ENCODE results near the gene ECM2. TPM values are rescaled to one million over a fixed set of nuclear protein-coding genes. Genes with fewer than 3 reads are reported as not detected.

The ECM2 gene
- total RNA-seq, 2 experiments from 2014 or later, result not detected

GRCh38 chr9:92564982-92565381, 29.2 kb upstream of the ECM2 start:
- Mint-ChIP-seq H3K9me3 (peaks cover 9% of the 10 kb centered on the region), H3K27ac (no peak overlapping the region), H3K36me3 (ENCODE audit: low read depth) (peaks cover 24% of the 10 kb centered on the region), H3K4me1 (ENCODE audit: low read depth) (no peaks in the 10 kb centered on the region), H3K4me3 (no peak overlapping the region), H3K27me3 (no peaks in the 10 kb centered on the region)
- no peaks in the 10 kb centered on the region for H3K27me3 ChIP-seq (ENCODE audit: control insufficient read depth in 1 of 2, insufficient read depth in 2 of 2, low read length in 2 of 2)
- no peaks in the 10 kb centered on the region for H3K36me3 ChIP-seq (ENCODE audit: insufficient read depth, low read length)
- ATAC-seq (ENCODE audit: poor library complexity) (no peak), DNase-seq (no peak)
- peaks cover 0 to 5% of the 10 kb centered on the region in 2 experiments for H3K9me3 ChIP-seq (ENCODE audit: control insufficient read depth in 1 of 2, insufficient read depth in 1 of 2, low read length in 2 of 2)
- ChIA-PET CTCF (no interaction called here), POLR2A (no interaction called here)
- H3K4me1 ChIP-seq (ENCODE audit: insufficient read depth, low read length), result no peaks in the 10 kb centered on the region
- intact Hi-C loops (cut with DNase I, micrococcal nuclease), result no loop called here
- H3K27ac ChIP-seq (ENCODE audit: low read depth in 1 of 2, low read length in 2 of 2), result no peak overlapping the region
- H3K4me3 ChIP-seq (ENCODE audit: low read length), result no peak overlapping the region
- no peak for TF ChIP-seq CTCF (IDR thresholded peaks at IDR 0.05)

- Histone ChIP-seq H3K27me3 (ENCODE audit: control insufficient read depth in 1 of 2, insufficient read depth in 2 of 2, low read length in 2 of 2) (no peaks in the 10 kb centered on the region), H3K4me1 (ENCODE audit: insufficient read depth, low read length) (no peaks in the 10 kb centered on the region), H3K4me3 (ENCODE audit: low read length) (no peak overlapping the region), H3K36me3 (ENCODE audit: insufficient read depth, low read length) (no peaks in the 10 kb centered on the region), H3K27ac (ENCODE audit: low read depth in 1 of 2, low read length in 2 of 2) (no peak overlapping the region), H3K9me3 (ENCODE audit: control insufficient read depth in 1 of 2, insufficient read depth in 1 of 2, low read length in 2 of 2) (peaks cover 0 to 5% of the 10 kb centered on the region in 2 experiments)
- ATAC-seq (ENCODE audit: poor library complexity) (no peak), DNase-seq (no peak)
- TF ChIP-seq CTCF (IDR thresholded peaks at IDR 0.05), result no peak
- Mint-ChIP-seq H3K4me3 (no peak overlapping the region), H3K9me3 (peaks cover 9% of the 10 kb centered on the region), H3K4me1 (ENCODE audit: low read depth) (no peaks in the 10 kb centered on the region), H3K27me3 (no peaks in the 10 kb centered on the region), H3K27ac (no peak overlapping the region), H3K36me3 (ENCODE audit: low read depth) (peaks cover 24% of the 10 kb centered on the region)
- intact Hi-C loops (cut with DNase I, micrococcal nuclease), result no loop called here
- ChIA-PET CTCF (no interaction called here), POLR2A (no interaction called here)
These were observed 28.7 kb upstream of the ECM2 start for GRCh38 chr9:92564504-92564903.

GRCh38 chr9:92563116-92564100, 27.6 kb upstream of the ECM2 start:
- TF ChIP-seq CTCF (IDR thresholded peaks at IDR 0.05), result no peak
- ATAC-seq (ENCODE audit: poor library complexity), result no peak
- intact Hi-C loops (cut with DNase I, micrococcal nuclease), result no loop called here
- Histone ChIP-seq H3K4me3 (ENCODE audit: low read length) (no peak overlapping the region), H3K27me3 (ENCODE audit: control insufficient read depth in 1 of 2, insufficient read depth in 2 of 2, low read length in 2 of 2) (no peaks in the 10 kb centered on the region), H3K4me1 (ENCODE audit: insufficient read depth, low read length) (no peaks in the 10 kb centered on the region), H3K36me3 (ENCODE audit: insufficient read depth, low read length) (no peaks in the 10 kb centered on the region), H3K9me3 (ENCODE audit: control insufficient read depth in 1 of 2, insufficient read depth in 1 of 2, low read length in 2 of 2) (peaks cover 0 to 5% of the 10 kb centered on the region in 2 experiments), H3K27ac (ENCODE audit: low read depth in 1 of 2, low read length in 2 of 2) (no peak overlapping the region)
- Mint-ChIP-seq H3K27me3 (no peaks in the 10 kb centered on the region), H3K36me3 (ENCODE audit: low read depth) (peaks cover 19% of the 10 kb centered on the region), H3K4me3 (no peak overlapping the region), H3K4me1 (ENCODE audit: low read depth) (no peaks in the 10 kb centered on the region), H3K27ac (no peak overlapping the region), H3K9me3 (peaks cover 9% of the 10 kb centered on the region)
- ChIA-PET POLR2A (interaction anchor here (0.8 kb wide), 1 partner anchor 96 kb away, joined by 3 read pairs; no protein-coding TSS in a partner anchor), CTCF (no interaction called here)
- no peak for DNase-seq
